Activated T-helper 1 cell treated with Interleukin-2 at 50 U/mL for 16 hours (primary cell): ENCODE results near the gene TMBIM6.
"Not testable (repeated sequence)": the region's sequence is repeated elsewhere in the genome, so short reads cannot be mapped to it uniquely, and the experiment has no call there.

Experiments
- DNase-seq: peaks from one replicate; pipeline ENCODE4 v3.0.0-alpha.2; 2020; ENCODE audit warnings: low read depth

Gene TMBIM6

DNA sequence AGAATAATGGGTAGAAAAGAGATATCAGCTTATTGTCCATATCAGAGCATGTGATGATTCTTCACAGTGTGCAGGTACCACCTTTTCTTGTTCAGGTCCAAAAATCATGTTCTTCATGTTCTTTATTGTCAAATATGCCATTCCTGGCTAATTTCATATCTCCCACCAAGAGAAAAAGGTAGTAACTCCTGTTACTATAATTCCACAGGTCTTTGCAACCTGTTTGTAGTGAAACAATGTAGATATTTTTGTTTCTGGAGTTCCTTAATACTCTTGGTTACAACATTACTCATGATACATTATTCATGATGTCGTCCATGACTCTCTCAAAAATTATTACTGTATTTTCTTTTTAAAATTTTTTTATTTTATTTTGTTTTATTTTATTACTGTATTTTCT, 11.3 kb upstream of the TMBIM6 start:
- no peak for DNase-seq

DNA sequence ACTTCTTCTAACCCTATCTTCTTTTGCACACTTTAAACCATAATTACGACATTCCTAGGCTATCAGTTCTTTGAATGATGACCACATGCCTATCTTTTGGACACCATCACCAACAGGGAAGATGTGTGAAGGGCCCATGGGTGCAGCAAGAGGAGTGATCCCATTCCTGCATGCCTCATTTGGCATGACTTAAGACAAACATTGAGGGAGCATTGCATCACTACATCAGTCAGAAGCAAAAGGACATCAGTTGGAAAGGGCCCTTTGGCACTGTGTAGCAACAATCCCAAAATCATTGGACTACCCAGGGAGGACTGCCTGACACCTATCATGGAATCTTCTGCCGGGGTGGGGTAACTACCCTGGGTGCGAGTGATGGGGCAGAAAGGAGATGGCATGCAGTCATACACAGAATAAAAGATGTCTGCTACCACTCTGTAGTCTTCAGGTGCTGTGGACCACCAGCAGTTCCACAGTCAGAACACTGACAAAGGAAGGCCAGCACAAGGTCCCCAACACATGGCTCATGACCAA, 10.7 kb upstream of the TMBIM6 start:
- DNase-seq, result no peak

DNA sequence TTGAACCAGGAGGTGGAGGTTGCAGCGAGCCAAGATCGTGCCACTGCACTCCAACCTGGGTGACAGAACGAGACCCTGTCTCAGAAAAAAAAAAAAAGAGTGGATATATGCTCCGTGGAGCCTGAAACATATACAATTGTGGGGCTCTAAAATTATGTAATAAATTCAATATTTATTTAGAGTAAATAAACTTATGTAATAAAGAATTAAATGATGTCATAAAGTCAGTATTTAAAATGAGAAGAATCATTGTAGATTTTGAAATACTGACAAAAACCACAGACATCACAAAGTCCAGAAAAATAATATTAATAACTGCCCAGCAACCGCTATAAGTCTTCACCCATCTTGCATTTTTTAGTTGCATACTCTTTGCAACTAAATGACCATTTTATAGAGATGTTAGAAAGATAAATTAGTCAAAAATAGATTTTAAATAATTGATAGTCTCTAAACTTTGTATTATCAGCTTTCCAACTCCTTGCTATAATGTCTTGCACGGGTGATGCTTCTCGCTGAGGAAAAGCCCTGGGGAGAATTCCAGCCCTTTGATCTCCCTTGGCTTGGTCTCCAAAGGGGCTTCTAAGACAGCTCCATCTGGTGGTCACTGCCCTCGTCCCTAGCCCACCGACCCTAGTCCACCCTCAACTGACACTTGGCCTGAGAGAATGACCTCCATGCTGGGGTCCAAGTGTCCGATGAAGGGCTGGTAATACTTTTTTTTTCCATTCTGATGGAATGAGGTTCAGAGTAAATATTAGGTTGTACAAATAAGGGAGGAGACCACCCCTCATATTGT, 7.9 kb upstream of the TMBIM6 start:
- no peak for DNase-seq

DNA sequence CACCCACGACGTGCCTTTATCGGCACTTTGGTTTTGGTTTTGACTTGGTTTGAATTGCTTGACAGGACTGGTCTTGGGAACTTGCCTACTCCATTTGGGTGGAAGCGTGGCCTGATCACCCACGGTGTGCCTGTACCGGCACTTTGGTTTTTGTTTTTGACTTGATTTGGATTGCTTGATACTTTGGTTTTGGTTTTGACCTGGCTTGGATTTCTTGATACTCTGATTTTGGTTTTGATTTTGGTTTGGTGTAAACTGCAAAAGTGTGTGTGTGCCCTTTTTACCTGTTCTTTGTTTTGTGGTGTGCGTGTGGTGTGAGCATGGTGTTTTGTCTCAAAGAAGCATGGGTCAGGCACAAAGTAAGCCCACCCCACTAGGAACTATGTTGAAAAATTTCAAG, 6.5 kb upstream of the TMBIM6 start:
- not testable (repeated sequence) for DNase-seq

- not testable (repeated sequence) for DNase-seq
Measured at GRCh38 chr12:49738721-49739120, 2.6 kb upstream of the TMBIM6 start.

DNA sequence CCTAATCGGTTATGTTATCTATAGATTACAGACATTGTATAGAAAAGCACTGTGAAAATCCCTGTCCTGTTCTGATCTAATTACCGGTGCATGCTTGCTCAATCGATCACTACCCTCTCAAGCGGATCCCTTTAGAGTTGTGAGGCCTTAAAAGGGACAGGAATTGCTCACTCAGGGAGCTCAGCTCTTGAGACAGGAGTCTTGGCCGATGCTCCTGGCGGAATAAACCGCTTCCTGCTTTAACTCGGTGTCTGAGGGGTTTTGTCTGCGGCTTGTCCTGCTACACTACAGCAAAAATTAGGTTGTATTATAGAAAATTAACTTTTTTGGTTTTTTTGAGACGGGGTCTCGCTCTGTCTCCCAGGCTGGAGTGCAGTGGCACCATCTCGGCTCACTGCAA, 1.1 kb upstream of the TMBIM6 start:
- not testable (repeated sequence) for DNase-seq

DNA sequence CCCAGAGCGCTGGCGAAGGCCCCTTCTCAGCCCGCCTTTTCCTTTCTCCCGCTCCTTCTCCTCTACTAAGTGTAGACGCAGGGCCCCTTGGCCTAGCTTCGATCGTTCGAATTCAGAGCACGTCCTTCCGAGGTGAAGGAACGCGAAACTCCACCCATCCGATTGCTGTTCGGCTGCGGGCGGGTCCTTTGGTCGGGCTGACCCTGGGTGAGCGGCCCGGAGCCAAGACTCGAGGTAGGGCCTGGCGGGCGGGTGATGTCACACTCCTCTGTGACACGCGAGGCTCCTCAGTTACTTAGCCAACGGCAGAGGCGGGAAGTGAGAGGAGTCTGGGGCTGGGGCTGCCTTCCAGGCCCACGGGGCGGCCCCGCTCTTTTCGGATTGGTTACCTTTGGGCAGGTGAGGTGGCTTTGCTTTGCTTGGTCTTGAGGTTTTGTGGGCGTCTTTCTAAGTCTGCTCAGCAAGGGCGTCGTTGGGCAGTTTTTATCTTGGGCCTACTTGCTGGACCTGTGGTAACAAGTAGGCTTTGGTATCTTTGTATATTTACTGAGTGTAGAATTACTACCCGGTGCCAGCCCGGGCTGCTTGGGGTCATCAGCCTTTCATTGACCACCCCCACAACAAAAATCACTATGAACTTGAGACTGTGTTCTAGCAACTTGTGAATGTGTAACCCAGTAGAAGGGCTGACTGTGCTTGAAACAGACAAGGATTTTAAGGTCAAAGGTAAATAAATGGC, 694 bp downstream of the TMBIM6 start:
- peak; percentile 80 for DNase-seq

- no peak for DNase-seq
Measured at GRCh38 chr12:49744363-49744885, 3.1 kb downstream of the TMBIM6 start.

GRCh38 chr12:49748306-49748705, 6.9 kb downstream of the TMBIM6 start:
- no peak for DNase-seq

- no peak for DNase-seq
Measured at GRCh38 chr12:49748800-49749199, 7.4 kb downstream of the TMBIM6 start.

GRCh38 chr12:49750027-49750995, 9.0 kb downstream of the TMBIM6 start:
- no peak for DNase-seq

GRCh38 chr12:49750996-49751393, 9.6 kb downstream of the TMBIM6 start:
- DNase-seq, result no peak

DNA sequence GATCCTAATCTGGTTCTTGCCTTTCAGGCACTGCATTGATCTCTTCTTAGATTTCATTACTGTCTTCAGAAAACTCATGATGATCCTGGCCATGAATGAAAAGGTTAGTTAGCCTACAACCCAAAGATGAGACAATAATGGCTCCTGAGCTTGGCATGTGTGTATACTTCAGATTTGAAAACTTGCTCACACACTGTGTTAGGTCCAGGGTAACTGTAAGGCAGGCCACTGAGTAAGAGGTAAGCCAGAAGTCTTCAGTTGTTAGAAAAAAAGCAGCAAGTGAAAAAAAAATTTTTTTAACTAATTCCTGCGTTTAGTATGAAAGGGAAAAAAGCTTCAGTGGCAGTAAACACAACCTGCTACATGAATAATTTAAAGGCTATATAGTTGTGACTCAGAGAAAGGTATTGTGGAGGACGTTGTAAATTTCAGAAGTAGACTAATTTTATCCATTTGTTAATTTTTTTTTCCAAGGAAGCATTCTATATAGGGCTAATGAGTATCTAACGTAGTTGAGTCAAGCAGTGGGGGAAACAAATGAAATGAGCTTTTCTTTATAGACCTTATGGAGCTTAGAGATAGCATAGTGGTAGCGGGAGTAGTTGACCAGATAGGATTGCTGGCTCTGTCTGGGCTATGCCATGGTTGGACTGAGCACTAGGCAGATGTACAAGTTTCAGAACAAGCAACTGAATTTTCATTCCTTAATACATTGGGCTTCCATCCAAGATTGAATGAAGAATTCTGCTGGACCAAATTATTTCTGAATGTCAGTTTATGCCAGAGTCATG, 20.5 kb downstream of the TMBIM6 start:
- DNase-seq, result no peak

DNA sequence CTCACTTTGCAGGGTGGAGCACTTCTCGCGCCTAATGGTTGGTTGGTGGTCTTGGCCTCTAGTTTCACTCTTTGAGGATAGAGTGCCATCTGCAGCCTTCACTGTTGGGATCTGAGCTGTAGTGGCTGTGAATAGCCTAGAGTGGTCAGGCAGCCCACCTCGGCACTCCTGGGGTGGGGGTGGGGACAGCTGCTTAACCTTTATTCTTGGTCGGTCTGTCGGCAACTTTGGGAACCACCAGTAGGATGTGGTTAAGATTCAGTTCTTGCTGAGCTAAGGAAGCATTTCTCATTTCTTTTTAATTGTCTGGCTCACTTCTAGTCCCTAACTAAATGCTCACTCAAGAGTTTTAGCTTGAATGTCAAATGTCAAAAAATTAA, 21.1 kb downstream of the TMBIM6 start:
- DNase-seq, result no peak

- DNase-seq, result peak; percentile 60
Measured at GRCh38 chr12:49763006-49763591, 21.7 kb downstream of the TMBIM6 start.

DNA sequence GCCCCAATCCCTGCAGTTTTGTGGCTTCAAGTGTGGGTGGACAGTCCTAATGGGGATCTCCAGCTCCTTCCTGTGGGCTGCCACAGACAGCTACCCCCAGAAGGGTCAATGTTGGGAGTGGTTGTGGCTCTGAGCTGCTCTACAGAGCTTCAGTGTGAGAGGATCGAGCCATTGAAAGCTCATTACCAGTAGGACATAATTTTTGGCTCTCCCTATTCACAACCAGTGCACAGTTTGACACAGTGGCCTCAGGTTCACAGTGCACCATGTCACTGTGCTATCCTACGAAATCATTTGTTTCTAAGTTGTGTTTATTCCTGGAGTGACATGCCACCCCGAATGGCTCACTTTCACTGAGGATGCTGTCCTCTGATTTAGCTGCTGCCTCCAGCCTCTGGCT, 22.8 kb downstream of the TMBIM6 start:
- DNase-seq, result no peak

DNA sequence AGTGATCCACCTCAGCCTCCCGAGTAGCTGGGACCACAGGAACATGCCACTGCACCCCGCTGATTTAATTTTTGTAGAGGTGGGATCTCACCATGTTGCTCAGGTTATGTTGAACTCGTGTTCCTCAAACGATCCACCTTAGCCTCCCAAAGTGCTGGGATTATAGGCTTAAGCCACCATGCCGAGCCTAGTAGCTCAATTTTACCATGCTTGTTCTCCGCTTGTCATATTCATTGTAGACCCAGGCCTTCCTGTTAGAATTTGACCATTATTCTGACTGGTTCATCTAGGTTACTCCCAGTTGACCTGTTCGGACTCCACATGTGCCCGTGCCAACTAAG, 24.7 kb downstream of the TMBIM6 start:
- DNase-seq, result no peak

- no peak for DNase-seq
Measured at GRCh38 chr12:49767333-49767732, 26.0 kb downstream of the TMBIM6 start.

- DNase-seq, result not testable (repeated sequence)
Measured at GRCh38 chr12:49773102-49773501, 31.7 kb downstream of the TMBIM6 start.

- DNase-seq, result peak; percentile 29
Measured at GRCh38 chr12:49776413-49776812, 35.1 kb downstream of the TMBIM6 start.

- no peak for DNase-seq
Measured at GRCh38 chr12:49776858-49777257, 35.5 kb downstream of the TMBIM6 start.
